Heart left ventricle (tissue), 13 donors: ENCODE measurements around the gene NACC2.

Experiments used
- CTCF ChIP-seq, 12 donors: fragments of 200-600 bp; sonication (generic) in 4 of 12; IDR thresholded peaks; one replicate each; pipeline versions ENCODE4 v1.5.0 to v1.8.0; 2018 to 2022; ENCODE audit warnings: antibody characterized with exemption in 12 of 12, mild to moderate bottlenecking in 5 of 12
- POLR2A ChIP-seq, 2 donors: fragments of 450-650 bp; IDR thresholded peaks; one replicate each; pipeline ENCODE4 v1.6.1; 2017; ENCODE audit warnings: antibody characterized with exemption in 2 of 2, mild to moderate bottlenecking in 2 of 2, moderate library complexity in 2 of 2
- donor health status: ischemic (EF 13 %, LVEDD 7.1; RV severe dilation, severe dysfunction).
- donor health status: DM: no; HTN: yes; CAD: no.
- donor health status: DM: no; HTN: no; CAD: no.
- donor health status: ischemic (EF 25% LVEDD 6.9; RV normal size, moderate dysfunction).
- donor health status: ischemic (EF 25% LVEDD 5.7; RV mildly dilated, moderate dysfunction).
- donor health status: ischemic (EF 35%, LVEDD 5.7; RV mildly dilated, moderate dysfunction).
- donor health status: nonischemic (EF 11% LVEDD 7.7; RV severe dilation, severe dysfunction).
- donor health status: DM: yes; HTN: yes; CAD: no.
- donor health status: PGD.
- donor health status: ischemic (EF 29% LVEDD 5.4; RV normal size, mild dysfunction).
- donor health status: nonischemic (EF 23%, LVEDD 6.1; RV moderate dilation, normal function).

- TF ChIP-seq CTCF (IDR thresholded peaks at IDR 0.05) (no peak), POLR2A (IDR thresholded peaks at IDR 0.05) (no peak)
Observed at GRCh38 chr9:136057236-136058081, 37.6 kb downstream of the NACC2 start.
